GM18520 (cell line): ENCODE measurements around the gene PSTPIP2.

Experiments used
- ATAC-seq: cut with Tn5 transposase; IDR thresholded peaks from one replicate; pipeline ENCODE4 v1.9.1; 2021; ENCODE audit not compliant: unreplicated experiment

Gene PSTPIP2

DNA sequence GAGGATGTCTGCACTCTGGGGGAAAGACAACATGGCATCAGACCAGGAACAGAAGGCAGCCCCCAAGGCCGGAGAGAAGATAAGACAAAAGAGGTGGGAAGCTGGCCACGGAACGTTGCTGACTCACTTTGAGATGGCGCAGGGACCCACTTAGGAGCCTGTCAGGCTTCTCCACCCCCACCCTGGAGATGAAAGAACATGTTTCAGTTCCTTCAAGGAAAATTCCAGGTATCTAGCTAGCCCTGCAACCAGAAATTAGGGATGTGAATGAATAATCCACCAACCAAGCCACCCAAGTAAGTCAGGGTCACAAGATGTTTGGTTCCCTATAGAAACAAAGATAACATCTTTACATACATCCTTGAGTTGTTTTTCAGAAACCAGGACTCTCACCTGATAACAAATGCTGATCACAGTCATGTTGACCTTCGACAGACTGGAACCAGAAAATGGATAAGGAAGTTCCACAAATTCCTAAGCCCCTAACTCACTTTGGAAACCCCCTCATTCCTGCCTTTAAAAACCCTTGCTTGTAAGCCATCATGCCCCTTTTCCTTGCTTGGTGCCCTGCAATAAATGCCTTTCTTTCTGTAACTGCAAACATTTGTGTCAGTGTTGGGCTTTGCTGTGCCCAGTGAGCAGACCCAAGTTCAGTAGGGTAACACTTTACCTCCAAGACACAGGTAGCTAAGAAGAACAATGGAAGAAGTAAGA is 31.9 kb downstream of the PSTPIP2 start:
- ATAC-seq, result no peak

DNA sequence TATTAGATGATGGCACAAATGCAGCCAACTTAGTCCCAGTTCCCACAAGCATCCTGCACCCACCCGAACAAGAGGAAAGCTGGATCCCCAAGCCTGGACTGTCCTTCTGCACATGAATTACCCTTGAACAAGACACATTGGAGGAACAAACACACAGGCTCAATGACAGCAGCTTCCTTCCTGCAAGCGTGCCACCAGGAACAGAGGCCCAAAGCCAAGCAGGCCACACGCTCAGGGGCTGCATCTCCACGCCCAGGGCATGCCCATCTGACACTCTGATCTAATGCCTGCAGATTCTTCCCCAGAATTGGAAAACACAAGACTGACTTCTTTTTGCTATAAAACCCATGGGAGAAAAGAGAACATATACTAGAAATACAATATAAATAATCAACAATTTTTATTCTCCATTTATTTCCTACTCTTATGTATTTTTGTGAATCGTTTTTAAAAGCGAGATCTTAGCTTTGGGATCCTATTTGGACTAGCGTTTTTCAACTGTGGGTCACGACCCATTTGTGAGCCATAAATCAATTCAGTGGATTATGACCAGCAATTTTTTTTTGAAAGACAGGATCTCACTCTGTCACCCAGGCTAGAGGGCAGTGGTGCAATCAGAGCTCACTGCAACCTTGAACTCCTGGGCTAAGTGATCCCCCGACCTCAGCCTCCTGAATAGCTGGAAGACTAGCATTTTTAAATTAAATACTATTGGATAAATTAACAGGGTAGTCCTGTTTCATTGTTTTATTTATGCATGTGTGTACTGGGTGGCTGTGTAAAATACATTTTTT is 34.4 kb downstream of the PSTPIP2 start:
- ATAC-seq, result no peak

DNA sequence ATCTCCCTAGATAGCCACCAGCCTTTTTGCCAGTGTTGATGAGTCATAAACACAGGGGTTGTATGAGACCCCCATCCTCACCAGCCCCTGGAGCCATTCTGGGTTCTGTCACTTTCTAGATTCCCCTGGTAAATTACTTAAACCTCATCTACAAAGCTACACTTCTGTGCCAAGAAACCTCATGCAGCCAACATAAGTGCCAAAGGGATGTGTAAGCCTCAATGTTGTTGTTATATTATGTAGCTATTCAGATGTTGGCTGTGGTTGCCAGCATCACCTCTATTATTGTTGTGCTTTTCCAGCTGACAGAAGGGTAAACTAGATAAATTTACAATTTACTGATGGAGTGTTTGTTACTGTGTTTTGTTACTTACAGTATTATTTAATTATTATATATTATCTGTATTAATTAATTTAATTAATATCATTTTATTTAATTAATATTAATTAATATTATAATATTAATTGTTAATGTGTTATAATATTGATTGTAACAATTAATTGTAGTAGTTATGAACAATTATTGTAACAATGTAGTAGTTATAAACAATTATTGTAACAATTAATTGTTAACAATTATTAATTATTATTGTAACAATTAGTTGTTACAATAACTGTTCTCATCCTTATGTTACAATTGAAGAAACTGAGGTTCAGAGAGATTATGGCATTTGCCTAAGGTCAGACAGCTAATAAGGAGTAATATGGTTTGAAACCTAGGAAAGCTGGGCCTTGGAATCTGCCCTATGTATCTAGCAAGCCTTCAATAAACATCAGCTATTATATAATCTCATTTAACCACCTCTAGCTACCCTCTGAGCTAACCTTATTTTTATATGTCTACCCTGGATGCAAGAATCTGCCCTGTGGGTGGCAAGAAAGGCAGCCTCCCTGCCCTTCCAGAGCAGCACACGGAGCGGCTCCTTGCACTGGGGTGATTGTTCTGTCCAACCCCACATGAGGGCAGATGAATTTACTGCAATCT is 36.1 kb downstream of the PSTPIP2 start:
- no peak for ATAC-seq

- ATAC-seq, result no peak
Measured at GRCh38 chr18:46034230-46034629, 37.8 kb downstream of the PSTPIP2 start.

DNA sequence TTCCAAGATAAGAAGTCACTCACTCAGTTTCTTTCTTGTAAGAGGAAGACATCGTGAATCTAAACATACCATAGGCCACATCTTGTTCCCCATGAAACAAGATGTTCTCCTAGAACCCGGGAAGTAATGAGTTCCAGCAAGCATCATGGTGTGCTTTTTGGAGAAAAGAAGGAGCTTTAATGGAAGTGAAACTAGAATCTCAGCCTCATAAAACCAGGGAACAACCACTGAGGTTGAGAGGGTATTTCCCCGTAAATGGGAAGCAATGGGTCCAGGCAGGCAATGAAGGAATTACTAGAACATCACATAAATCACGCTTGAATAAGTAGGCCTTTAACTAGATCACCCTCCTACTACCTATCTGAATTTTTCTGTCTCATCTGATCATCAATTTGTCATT is 40.3 kb downstream of the PSTPIP2 start:
- no peak for ATAC-seq

GRCh38 chr18:46028536-46028891 is 43.5 kb downstream of the PSTPIP2 start:
- no peak for ATAC-seq

- no peak for ATAC-seq
Measured at GRCh38 chr18:46019936-46020335, 52.1 kb downstream of the PSTPIP2 start.

DNA sequence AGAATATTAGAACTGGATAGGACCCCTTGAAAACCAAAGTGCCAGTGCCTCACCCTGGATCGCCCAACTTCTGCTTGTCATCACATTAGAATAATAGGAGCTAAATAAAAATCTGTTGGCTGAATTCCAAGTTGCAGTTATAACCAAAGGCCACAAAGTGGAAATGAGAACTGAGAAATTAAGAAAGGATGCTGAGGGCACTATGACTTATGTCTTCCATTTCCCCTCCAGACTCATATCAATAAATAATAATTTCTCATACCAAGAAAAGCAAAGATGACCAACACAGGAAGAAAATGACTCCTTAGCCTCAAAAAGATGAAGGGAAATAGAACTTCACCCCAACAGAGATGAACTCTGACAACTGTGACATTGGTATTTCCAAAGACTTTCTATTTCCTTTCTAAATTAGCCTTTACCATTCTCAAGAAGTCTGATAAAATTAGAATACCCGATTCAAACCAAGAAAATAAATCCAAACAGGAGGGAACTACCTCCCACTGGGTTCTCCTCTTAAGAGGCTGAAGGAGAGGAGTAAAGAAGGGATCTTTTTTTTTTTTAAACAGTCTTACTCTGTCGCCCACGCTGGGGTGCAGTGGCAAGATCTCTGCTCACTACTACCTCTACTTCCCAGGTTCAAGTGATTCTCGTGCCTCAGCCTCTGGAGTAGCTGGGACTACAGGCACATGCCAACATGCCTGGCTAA is 58.4 kb downstream of the PSTPIP2 start:
- ATAC-seq, result no peak

GRCh38 chr18:46010676-46011075 is 61.4 kb downstream of the PSTPIP2 start:
- no peak for ATAC-seq

GRCh38 chr18:46010050-46010449 is 62.0 kb downstream of the PSTPIP2 start:
- no peak for ATAC-seq

- ATAC-seq, result no peak
Measured at GRCh38 chr18:46009125-46009840, 62.8 kb downstream of the PSTPIP2 start.

DNA sequence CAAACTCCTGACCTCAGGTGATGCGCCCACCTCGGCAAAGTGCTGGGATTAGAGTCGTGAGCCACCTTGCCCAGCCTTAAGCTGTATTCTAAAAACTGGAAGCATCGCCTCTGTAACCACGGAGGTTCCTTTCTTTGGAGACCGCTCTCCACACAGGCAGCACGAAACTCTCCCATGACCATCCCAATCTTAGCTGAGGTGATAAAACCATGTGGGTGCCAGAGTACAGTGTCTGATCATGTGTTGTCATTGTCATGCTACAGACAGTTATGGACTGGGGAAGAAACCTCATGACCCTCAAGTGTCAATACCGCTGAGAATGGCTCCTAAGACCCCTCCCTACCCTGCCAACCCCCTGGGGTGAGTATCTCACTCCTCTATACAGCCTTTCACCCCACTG is 63.5 kb downstream of the PSTPIP2 start:
- no peak for ATAC-seq

DNA sequence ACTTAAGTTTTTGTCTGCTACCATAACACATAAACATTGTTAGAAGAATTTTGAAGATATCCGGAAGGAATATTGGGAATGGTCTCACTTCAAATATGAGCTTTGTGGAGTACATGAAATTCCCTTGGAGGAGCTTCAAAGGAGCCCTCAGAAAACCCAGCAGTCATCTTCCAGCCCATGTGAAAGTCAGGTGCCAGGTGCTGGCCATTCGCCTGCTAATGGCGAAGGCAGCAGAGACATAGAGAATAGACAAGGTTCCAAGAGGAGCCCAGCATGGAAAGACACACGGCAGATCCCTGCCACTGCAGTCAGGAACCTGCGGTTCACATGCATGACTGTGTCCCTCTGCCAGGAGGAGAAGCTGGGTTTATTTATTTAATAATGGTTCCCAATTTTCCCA is 64.9 kb downstream of the PSTPIP2 start:
- ATAC-seq, result no peak

DNA sequence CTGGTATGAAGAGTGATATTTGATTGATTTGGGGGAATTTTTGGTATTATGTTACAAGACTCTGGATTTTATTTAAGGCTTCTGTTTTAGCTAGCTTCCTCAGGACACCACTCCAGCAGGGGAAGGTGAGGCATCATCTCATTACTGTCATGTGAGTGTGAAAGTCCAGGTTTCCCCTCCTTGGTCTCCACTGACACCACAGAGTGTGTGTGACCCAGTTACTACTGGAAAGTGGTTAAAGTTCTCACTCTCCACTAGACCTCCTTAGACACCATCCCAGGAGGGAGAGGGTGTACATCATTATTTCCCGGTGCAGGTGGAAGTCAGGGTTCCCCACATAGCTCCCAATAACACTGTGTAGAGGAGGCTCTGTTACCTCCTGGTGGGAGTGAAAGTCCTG is 69.1 kb downstream of the PSTPIP2 start:
- no peak for ATAC-seq

DNA sequence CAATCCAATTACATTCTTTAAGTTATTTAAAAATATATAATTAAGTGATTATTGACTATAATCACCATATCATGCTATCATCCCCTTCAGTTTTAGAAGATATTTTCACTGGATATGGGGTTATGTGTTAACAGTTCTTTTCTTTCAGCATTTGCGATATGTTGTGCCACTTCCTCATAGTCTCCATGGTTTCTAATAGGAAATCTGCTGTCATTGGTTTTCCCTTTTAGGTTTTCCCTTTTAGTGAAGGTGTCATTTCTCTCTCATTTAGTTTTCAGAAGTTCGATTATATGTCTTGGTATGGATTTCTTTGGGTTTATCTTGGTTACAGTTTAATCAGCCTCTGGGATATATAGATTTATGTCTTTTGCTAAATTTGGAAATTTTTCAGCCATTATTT is 70.2 kb downstream of the PSTPIP2 start:
- ATAC-seq, result no peak

DNA sequence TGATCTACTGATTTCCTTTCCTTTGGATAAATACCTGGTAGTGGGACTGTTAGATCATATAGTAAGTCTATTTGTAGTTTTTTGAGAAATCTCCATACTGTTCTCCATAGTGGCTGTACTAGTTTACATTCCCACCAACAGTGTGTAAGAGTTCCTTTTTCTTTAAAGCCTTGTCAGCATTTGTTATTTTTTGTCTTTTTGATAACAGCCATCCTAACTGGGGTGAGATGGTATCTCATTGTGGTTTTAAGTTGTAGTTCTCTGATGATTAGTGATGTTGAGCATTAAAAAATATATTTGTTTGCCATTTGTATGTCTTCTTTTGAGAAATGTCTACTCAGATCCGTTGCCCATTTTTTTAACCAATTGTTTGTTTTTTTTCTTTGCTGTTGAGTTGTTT is 71.0 kb downstream of the PSTPIP2 start:
- ATAC-seq, result no peak

DNA sequence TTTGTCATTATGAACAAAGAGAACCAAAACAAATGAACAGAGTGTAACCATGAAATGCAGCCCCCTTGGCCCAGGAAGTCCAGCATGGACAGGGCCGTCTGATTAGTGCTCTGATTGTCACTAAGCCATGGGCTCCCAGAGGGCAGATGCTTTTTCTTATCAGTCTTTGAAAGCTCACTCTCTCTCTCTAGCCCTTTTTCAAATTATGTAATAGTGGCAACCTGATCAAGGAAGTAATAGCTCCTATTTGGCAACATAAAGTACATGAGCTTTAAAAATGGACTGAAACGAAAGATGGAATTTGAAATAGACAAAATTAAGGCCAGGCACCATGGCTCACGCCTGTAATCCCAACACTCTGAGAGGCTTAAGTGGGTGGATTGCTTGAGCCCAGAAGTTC is 72.5 kb downstream of the PSTPIP2 start:
- ATAC-seq, result no peak

DNA sequence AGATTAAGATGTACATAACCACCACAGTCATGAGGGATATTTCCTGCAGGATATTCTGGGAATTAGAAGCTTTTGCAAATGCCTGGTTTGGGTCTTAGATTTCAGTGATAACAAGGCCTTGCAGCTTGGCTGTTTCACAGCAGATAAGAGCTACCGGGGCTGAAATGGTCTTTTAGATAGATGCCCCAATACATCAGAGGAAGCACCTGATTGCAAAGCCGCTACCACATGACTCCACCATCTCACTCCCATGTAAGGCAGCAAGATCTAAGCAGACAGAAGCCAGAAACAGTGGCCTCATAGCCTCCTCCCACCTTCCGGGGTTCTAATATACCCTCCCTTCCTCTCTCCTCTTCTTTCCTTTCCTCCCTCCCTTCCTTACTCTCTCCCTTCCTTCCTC is 73.8 kb downstream of the PSTPIP2 start:
- ATAC-seq, result no peak

DNA sequence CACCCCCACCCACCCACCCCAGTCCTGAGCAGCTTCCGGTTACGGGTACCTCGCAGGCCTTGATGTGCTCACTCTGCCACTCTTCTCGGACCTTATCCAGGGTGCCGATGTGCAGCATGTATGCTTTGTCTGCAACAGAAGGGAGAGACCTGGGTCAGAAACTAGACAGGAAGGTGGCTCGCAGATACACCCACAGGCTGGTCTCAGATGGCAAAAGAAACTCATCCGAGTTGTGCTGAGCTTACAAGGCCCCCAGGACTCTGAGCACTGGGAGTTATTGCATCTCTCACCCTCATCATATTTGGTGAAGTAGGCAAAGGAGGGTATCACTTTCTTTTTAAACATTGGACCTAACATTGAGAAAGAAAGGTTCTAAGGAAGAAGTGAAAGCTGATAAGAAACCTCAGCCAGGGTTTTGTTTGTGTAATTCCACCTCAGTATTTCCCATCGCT is 74.3 kb downstream of the PSTPIP2 start:
- ATAC-seq, result no peak

- ATAC-seq, result no peak
Measured at GRCh38 chr18:45995461-45995860, 76.6 kb downstream of the PSTPIP2 start.
